GM19463 (cell line): ENCODE results near the gene DMAC2L.
"Not testable (repeated sequence)": the region's sequence is repeated elsewhere in the genome, so short reads cannot be mapped to it uniquely, and the experiment has no call there.

Experiments used
- ATAC-seq: cut with Tn5 transposase; IDR thresholded peaks from one replicate; pipeline ENCODE4 v1.9.1; 2021; ENCODE audit warnings: mild to moderate bottlenecking, moderate library complexity; ENCODE audit not compliant: unreplicated experiment

DMAC2L gene

GRCh38 chr14:50311972-50312733 lies at the start of gene DMAC2L, which contains the start of gene L2HGDH:
TSS of gene DMAC2L (plus strand) at chr14:50312324. CDS start at chr14:50321488, 9,164 bp downstream.
TSS of gene L2HGDH (minus strand) at chr14:50312229. CDS start at chr14:50312150, 79 bp downstream.
- ATAC-seq = peak; percentile 95

GRCh38 chr14:50262865-50263264 lies 49.3 kb upstream of the DMAC2L start:
- no peak for ATAC-seq

- ATAC-seq = no peak
Measured at GRCh38 chr14:50263321-50263720, 48.8 kb upstream of the DMAC2L start.

GRCh38 chr14:50265029-50265428 lies 47.1 kb upstream of the DMAC2L start:
- ATAC-seq = no peak

GRCh38 chr14:50270932-50271331 lies 41.2 kb upstream of the DMAC2L start:
- no peak for ATAC-seq

GRCh38 chr14:50272498-50272897 lies 39.6 kb upstream of the DMAC2L start:
- ATAC-seq = no peak

- ATAC-seq = no peak
Measured at GRCh38 chr14:50285861-50286260, 26.3 kb upstream of the DMAC2L start.

- no peak for ATAC-seq
Measured at GRCh38 chr14:50288146-50288545, 24.0 kb upstream of the DMAC2L start.

- ATAC-seq = no peak
Measured at GRCh38 chr14:50290306-50290705, 21.8 kb upstream of the DMAC2L start.

GRCh38 chr14:50299585-50299984 lies 12.5 kb upstream of the DMAC2L start:
- no peak for ATAC-seq

- no peak for ATAC-seq
Measured at GRCh38 chr14:50301914-50302313, 10.2 kb upstream of the DMAC2L start.

GRCh38 chr14:50303744-50304471 lies 8.2 kb upstream of the DMAC2L start:
- no peak for ATAC-seq

GRCh38 chr14:50308363-50308915 lies 3.7 kb upstream of the DMAC2L start:
- no peak for ATAC-seq

GRCh38 chr14:50310445-50310844 lies 1.7 kb upstream of the DMAC2L start:
- ATAC-seq = no peak

- no peak for ATAC-seq
Measured at GRCh38 chr14:50311337-50311971, 670 bp upstream of the DMAC2L start.

- ATAC-seq = peak; percentile 16
Measured at GRCh38 chr14:50312734-50313054, 570 bp downstream of the DMAC2L start.

- not testable (repeated sequence) for ATAC-seq
Measured at GRCh38 chr14:50314098-50314497, 2.0 kb downstream of the DMAC2L start.

GRCh38 chr14:50318031-50318626 lies 6.0 kb downstream of the DMAC2L start:
- ATAC-seq = no peak

- ATAC-seq = no peak
Measured at GRCh38 chr14:50319293-50319692, 7.2 kb downstream of the DMAC2L start.

GRCh38 chr14:50319721-50320120 lies 7.6 kb downstream of the DMAC2L start:
- no peak for ATAC-seq

GRCh38 chr14:50320283-50320682 lies 8.2 kb downstream of the DMAC2L start:
- peak; percentile 49 for ATAC-seq
